Epithelial cell of prostate (primary cell): ENCODE measurements around the gene GALNT9.
"Not testable (repeated sequence)": the region's sequence is repeated elsewhere in the genome, so short reads cannot be mapped to it uniquely, and the experiment has no call there.

ENCODE experiments used
- DNase-seq: peaks from one replicate; pipeline ENCODE4 v3.0.0-alpha.2; 2011; ENCODE audit warnings: low read depth, low spot score
- H3K27ac ChIP-seq: fragments of 450-650 bp; 2 replicates; pipeline ENCODE4 v1.5.1; 2017; ENCODE audit warnings: mild to moderate bottlenecking

The GALNT9 gene

DNA sequence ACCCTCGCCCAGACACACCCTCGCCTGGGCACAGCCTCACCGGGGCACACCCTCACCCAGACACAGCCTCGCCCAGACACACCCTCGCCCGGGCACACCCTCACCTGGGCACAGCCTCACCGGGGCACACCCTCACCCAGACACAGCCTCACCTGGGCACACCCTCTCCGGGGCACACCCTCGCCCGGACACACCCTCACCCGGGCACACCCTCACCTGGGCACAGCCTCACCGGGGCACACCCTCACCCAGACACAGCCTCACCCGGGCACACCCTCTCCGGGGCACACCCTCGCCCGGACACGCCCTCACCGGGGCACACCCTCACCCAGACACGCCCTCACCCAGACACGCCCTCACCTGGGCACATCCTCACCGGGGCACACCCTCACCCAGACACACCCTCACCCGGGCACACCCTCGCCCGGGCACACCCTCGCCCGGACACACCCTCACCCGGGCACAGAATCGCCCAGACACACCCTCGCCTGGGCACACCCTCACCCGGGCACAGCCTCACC, 25.5 kb downstream of the GALNT9 start:
- DNase-seq, H3K27ac ChIP-seq: not testable (repeated sequence)

DNA sequence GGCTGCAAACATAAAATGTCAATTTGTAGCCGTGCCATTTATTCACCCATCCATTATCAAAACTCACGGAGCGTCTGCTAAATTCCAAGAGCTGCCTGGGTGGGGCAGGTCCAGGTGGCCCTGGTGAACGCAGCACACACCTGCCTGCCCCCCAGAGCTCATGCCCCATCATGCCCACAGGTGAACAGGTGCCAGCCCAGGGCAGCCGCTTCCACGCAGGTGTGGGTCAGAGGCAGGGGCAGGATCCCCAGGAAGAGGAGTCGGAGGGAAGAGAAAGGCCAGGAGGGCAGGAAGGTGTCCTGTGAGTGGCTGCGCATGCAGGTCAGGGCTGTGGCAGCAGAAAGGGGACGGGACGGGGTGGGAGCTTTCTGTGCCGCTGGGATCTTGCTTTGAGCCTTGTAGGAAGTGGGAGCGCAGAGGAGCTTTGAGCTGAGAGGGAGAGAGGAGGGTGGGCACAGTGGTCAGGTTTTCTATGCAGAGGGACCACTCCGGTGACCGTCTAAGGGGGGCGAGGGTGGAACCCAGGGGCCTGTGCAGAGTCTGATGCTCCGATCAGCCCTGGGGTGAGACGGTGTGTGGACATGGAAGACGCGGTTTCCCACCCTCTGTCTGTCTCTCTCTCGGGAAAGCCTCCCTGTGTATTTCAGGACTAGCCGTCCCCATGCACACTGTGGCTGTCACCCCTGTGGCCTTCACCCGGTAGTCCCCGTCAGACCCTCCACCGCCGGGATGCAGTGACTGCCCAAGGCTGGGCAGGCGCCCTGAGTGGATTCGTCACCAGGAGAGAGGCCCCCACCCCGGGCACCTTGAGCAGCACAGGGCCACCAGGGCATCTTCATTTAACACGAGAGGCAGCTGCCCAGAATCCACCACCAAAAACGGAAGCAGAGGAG, 26.7 kb downstream of the GALNT9 start:
- H3K27ac ChIP-seq, result no peak overlapping the region
- DNase-seq, result no peak

DNA sequence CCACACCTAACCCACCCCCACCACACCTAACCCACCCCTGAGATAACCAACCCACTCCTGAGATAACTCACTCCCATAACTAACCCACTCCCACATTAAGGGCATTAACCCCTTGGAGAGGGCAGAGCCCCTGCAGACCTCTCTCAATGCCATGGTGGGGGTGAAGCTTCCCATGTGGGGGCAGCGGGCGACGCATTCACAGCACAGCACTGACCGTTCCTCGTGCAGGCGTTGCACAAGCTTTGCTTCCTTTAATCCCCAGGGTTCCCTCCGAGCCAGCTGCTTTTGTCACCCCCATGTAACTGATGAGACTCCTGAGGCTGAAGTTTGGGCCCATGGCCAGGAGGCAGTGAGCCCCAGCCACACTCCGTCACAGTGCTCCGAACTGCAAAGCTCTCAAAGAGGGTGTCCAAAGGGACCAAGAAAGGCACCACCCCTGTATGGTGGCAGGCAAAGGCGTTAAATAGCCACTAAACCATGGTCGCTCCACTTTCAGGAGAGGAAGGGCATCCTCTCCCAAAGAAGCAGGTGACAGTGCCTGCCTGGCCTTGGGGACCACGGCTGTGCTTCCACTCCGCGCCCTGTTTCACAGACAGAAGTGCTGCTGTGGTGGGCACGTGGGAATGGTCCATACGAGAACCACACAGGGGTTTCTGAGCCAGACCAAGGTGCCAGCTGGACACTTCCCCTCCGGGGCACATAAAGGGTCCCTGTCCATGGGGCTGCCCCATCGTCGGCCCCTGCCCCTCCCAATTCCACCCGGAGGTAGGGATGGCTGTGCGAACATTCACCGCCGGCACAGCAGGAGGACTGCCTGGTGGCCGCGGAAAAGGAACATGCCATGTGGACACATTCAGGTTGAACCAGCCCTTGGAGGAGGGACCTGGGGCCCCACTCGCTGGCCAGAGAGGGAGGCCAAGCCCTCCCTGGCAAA, 28.3 kb downstream of the GALNT9 start:
- H3K27ac ChIP-seq, result no peak overlapping the region
- no peak for DNase-seq

DNA sequence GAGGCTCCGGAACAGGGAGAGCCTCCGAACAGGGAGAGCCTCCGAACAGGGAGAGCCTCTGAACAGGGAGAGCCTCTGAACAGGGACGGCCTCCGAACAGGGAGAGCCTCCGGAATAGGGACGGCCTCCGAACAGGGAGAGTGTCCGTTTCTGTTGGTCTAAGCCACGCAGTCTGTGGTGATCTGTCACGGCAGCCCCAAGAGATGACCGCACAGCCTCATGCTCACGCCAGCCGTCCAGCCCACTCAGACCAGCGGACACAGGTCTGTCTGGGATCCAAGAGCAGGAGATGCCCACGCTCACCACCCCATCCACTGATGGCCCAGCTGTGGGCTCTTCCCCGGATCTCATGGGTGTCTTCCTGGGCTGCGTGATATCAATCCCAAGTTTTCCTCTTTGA, 33.3 kb downstream of the GALNT9 start:
- no peak overlapping the region for H3K27ac ChIP-seq
- DNase-seq, result no peak

DNA sequence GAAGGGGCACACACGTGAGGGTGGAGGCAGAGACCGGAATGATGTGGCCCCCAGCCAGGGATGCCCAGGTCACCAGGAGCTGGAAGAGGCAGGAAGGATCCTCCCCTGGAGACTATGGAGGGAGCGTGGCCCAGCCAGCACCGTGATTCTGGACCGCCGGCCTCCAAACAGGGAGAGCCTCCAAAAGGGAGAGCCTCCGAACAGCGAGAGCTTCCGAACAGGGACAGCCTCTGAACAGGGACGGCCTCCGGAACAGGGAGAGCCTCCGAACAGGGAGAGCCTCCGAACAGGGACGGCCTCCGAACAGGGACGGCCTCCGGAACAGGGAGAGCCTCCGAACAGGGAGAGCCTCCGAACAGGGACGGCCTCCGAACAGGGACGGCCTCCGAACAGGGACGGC, 33.8 kb downstream of the GALNT9 start:
- not testable (repeated sequence) for DNase-seq, H3K27ac ChIP-seq

DNA sequence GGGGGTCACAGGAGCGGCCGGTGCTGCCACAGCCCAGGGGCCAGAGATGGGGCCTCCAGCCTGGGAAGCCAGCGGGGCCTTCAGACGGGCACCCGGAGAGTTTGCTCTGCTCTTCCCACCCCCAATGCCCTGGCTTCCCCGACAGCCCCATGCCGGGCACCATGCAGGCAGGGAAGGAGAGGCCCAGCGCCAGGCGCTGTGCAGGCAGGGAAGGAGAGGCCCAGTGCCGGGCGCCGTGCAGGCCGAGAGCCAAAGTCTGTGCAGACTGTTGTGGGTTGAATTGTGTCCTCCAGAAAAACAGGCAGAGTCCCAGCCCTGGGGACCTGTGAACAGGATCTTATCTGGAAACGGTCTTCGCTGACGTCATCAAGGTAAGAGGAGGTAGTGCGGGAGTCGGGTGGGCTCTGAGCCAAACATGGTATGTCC, 34.3 kb downstream of the GALNT9 start:
- no peak for DNase-seq
- no peak overlapping the region for H3K27ac ChIP-seq

DNA sequence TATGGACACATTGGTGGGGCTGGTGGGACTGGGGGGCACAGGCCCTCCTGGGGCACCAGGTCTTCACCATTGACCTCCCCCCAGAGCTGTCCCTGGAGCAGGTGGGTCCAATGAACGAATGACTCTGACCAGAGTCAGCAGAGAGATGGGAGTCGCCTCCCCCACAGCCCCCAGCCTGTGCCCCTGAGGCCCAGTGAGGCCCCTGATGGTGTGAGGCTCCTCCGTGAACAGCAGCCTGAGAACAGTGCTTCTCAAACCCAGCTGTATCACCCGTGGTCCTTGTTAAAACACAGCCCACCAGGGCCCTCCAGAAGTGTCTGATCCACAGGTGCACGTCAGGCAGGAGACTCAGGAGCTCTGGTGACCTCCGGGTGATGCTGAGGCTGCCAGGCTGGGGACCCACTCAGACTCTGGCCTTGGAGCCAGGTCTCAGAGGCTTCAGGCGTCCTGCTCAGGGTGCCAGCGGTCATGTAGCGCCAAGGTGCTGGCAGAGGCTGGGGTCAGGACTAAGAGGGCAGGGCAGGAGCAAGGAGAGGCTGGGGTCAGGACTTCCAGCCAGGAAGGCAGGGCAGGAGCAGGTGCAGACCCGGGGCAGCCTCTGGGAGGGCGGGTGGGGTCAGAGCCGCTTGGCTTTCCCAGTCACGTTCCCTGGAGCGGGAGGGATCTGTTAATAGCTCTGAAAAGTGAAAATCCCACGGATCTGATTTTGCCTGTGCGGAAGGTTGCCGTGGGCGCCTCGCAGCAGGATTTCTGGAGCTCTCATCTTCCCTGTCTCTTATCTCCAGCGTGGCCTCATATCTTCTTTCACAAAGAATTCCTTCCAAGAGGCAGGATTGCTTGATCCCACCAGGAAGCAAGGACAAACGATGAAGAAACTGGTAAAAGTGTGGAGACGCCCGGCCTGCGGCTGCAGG, 35.0 kb downstream of the GALNT9 start:
- DNase-seq, result no peak

DNA sequence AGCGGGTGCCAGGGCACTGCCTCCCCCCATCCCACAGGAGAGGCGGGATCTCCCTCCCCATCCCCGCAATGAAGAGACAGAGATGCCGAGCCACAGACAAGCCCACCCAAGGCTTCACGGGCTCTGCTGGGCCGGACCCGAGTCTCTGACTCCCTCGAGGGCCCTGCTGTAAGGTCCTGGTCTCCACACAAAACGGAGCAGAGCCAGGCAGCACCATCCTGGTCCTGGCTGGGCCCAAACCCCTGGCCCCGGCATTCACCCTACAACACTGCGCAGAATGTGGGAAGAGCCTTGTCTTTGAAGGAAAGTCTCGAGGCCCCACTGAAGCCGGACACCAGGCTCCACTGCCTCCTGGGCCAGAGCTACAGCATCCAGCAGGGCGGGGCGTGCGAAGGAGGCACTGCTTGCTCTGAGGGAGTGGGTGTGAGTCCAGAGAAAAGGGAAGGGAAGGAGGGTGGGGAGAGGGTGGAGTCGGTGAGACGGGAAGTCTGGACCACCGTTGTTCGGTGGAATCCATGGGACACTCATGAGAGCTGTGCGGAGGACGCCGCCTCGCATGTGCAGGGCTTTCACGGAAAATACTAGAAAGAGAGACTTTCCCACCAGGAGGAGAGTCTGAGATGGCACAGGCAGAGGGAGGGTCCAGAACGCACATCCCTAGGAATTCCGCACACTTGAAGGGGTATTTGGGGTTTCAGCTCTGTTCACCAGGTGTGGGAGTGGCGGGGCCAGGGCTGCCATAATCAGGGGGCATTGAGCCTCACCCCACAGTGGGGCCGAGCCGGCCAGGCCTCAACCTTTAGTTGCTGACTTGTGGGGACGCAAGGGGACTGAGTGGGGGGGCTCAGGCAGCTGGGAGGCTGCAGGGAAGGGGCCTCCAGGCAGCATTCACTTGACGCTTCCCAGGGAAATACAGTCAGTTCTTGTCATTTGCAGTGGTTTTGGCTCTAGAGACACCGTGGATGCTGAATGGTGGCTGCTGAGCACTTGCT, 36.8 kb downstream of the GALNT9 start:
- no peak for DNase-seq
- H3K27ac ChIP-seq, result no peak overlapping the region

More for the DNA sequence above, 35.0 kb downstream of the GALNT9 start:
- no peak overlapping the region for H3K27ac ChIP-seq

DNA sequence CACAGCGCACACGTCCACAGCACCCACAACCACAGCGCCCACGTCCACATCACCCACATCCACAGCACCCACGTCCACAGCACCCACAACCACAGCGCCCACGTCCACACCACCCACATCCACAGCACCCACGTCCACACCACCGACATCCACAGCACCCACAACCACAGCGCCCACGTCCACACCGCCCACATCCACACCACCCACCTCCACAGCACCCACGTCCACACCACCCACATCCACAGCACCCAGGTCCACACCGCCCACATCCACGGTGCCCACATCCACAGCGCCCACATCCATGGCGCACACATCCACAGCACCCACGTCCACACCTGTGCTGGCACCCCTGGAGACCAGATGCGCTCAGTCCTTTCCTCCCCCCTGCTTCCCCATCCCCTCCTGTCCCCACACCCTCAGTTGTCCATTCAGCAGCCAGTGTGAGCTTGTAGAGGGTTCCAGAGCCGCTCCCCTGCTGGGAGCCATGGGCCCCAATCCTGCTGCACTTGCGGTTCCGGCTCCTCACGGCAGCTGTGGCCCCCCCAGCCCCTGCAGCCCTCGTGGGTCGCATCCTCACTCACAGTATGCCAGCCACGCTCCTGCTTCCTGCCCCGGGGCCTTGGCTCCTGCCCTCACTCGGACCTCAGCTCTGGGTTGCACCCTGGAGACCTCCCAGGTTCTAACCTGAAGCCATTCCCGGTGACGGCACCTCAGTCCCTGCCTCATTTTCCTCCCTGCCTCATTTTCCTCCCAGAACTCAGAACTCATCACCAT, 37.8 kb downstream of the GALNT9 start:
- DNase-seq, result no peak
- no peak overlapping the region for H3K27ac ChIP-seq

DNA sequence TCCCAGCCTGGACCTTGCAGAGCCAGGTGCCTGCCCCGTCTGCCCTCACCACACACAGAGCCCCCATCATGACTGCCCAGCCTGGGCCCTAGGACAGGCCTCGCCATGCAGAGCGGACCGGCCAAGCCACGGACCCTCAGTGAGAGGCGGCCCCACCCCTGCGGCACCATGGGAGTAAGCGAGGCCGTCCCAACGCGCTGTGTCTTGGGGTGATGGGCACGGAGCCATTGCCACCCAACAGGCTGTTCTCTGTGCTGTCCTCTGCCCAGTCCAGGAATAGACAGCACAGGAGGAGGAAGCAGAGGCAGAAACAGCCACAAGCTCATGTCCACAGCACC, 39.2 kb downstream of the GALNT9 start:
- DNase-seq, result no peak
- no peak overlapping the region for H3K27ac ChIP-seq

DNA sequence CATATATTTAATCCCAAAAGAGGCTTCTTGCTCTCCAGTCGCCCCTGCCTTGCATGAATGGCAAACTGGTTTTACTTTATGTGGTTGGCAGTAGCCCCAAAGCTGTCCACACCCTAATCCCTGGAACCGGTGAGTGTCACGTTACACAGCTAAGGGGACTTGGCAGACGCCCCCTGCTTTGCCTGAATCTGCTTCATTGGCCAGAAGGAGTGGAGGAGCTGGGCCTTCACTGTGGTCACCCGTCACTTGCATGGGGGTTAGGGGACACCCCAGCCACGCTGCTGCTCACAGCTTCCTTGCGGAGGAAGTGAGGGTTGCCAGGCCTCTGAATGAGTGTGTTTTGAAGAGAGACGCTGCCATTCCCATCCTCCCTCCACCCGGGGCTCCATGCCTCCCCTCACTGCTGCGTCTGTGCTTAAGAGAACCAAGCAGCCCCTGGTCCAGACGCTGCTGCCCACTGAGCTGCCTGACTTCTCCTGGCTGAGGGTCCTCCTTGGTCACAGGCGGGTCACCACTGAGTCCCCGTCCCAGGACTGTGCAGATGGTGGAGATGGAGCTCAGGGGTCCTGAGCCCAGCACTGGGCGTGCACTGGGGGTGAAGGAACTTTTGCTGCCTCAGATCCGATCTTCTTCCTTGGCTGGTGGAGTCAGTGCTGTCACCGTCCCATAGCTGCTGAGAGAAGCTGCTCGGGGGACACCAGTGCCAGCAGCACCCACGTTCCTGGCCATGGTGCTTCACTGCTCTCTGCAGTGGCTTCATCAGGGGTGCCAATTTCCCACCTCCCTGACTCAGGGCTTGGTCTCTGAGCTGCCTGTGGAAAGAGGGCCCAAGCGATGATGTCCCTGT, 39.8 kb downstream of the GALNT9 start:
- DNase-seq, result no peak
- H3K27ac ChIP-seq, result no peak overlapping the region

DNA sequence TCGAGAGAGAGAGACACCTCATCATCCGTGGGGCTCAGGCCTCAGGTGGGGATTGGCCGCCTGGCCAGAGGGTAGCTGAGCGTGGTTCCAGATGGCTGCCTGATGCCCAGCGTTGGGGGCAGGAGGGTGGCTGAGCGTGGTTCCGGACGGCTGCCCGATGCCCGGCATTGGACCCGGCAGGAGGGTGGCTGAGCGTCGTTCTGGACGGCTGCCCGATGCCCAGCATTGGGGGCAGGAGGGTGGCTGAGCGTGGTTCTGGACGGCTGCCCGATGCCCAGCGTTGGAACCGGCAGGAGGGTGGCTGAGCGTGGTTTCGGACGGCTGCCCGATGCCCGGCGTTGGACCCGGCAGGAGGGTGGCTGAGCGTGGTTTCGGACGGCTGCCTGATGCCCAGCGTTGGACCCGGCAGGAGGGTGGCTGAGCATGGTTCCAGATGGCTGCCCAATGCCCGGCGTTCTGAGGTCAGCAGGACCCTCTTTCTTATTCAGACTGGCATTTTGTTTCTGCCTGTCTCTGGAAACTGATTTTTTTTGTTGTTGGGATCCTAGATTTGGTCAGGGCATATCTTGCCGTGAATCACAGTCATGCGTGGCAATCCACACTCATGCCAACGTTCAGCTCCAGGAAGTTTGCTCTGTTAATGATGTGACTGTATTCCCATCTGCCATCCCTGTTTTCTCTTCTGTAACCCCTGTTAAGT, 40.7 kb downstream of the GALNT9 start:
- no peak overlapping the region for H3K27ac ChIP-seq
- no peak for DNase-seq

DNA sequence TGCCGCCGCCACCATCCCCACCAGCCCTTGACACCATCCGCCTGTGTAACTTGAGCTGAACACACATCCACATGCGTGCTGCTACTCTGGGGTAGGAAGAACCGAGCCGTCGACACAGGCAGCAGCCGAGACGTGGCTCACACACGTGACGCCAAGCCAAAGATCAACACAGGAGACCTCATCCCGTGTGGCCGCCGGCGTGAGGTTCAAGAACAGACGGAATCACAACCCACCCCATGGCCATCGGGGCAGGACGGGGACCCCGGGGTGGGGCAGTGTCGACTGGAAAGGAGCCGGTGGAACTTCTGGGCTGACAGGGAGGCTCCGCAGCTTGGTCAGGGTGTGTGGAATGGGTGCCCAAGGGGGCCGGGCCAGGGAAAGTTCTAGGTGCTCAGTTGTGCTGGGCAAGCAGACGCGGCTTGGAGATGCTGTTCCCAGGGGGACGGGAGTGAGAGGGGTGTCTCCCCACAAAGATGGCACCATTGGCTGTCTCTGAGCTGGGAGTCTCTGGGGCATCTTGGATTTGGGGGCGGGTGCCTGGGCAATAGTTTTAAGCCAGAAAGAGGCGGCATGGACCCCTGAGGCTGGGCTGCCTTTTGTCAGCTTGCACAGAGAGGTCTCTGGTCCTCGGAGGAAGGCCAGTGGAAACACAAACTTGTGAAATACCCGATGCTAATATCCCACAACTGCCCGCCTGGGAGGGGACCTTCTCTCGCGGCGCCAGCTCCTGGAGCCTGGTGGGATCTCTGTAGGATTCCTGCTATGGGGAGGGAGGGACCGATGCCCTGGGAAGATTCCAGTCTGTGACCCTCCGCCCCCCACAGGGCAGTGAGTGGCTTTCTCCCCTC, 41.8 kb downstream of the GALNT9 start:
- no peak for DNase-seq

DNA sequence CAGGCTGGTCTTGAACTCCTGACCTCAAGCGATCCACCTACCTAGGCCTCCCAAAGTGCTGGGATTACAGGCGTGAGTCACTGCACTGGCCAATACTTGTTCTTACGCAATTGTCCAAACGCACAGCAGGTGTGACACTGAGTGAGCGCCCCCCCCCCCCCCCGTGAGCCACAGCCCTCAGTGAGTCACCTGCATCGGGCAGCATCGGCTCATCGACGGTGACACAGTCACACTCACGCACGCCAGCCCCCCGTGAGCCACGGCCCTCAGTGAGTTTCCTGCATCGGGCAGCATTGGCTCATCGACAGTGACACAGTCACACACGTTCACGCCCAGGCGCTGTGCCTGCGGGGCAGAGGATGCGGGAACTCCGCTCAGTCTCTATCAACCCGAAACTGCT, 42.5 kb downstream of the GALNT9 start:
- H3K27ac ChIP-seq, result no peak overlapping the region
- peak; percentile 12 for DNase-seq

More for the DNA sequence above, 41.8 kb downstream of the GALNT9 start:
- H3K27ac ChIP-seq, result no peak overlapping the region

DNA sequence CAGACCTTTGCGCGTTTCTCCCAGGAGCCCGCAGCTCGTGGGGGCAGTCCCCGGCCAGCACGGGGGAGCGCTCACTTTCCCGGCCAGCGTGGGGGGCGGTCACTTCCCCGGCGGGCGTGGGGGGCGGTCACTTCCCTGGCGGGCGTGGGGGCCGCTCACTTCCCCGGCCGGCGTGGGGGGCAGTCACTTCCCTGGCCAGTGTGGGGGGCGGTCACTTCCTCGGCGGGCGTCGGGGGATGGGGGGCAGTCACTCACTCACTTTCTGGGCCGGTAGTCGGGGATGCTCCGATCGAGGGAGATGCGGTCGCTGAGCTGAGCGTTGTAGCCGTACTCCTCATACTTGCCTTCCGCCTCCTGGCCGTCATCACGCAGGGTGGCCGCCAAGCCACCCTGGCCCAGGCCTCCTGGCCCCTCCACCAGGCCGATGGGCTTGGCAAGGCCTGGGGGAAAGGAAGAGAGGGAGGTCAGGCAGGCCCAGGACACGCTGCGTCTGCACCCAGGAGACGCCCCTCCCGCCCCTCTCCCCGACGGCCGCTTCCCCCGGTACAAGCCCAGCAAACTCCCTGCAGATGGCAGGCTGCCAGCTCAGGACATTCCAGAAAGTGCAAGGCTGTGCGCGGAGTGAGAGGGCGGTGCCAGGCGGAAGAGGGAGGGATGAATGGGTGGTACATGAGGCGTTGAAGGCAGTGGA, 43.3 kb downstream of the GALNT9 start:
- no peak for DNase-seq

More for the DNA sequence above, 43.3 kb downstream of the GALNT9 start:
- no peak overlapping the region for H3K27ac ChIP-seq
